Endothelial cell of umbilical vein (primary cell): ENCODE measurements around the gene SPRY4. TPM values are rescaled to one million over a fixed set of nuclear protein-coding genes. Genes with fewer than 3 reads are reported as not detected.

Experiments
- BruUV-seq: library from RNA; stranded (reverse); fragments of 400-500 nt; replicated peaks from 2 replicates; lab custom pipeline; 2021; lab: Mats Ljungman, UMichigan
- CTCF ChIA-PET: fragments of 300-600, 350-600 bp; sonication (Branson Sonifier 250); formaldehyde crosslinking; loops from one replicate; lab custom pipeline; 2021; ENCODE audit warnings: antibody characterized with exemption, inconsistent platforms; lab: Charles Lee
- POLR2A ChIA-PET: fragments of 300-600, 350-600 bp; sonication (Branson Sonifier 250); formaldehyde crosslinking; loops from one replicate; lab custom pipeline; 2021; ENCODE audit warnings: antibody characterized with exemption, inconsistent platforms; lab: Charles Lee
- DNase-seq: peaks from one replicate; pipeline ENCODE4 v3.0.0-alpha.2; 2011; ENCODE audit warnings: low read depth, low spot score
- FAIRE-seq: peaks from 2 replicates; lab custom pipeline; 2011; peaks lifted over from hg19 to GRCh38; lab: Jason Lieb, UNC
- H2AFZ ChIP-seq: 2 replicates; pipeline ENCODE4 v1.6.0; 2012; ENCODE audit warnings: low read depth, low read length, control low read depth, inconsistent platforms
- H3K27ac ChIP-seq: 2 replicates; pipeline ENCODE4 v1.5.1; 2011; ENCODE audit warnings: low read depth, mild to moderate bottlenecking, control low read depth, low read length, moderate library complexity; ENCODE audit not compliant: insufficient read depth
- H3K27me3 ChIP-seq, 2 experiments: 2 replicates each; pipeline versions ENCODE4 v1.6.0 to v1.6.1; 2011; ENCODE audit warnings: low read length in 2 of 2, mixed read lengths in 1 of 2; ENCODE audit not compliant: control insufficient read depth in 2 of 2, insufficient read depth in 2 of 2
- H3K36me3 ChIP-seq, 2 experiments: 2 replicates in 1 of 2; 3 replicates in 1 of 2; pipeline ENCODE4 v1.5.1; 2011; ENCODE audit warnings: low read length in 2 of 2, mild to moderate bottlenecking in 1 of 2, moderate library complexity in 1 of 2; ENCODE audit not compliant: control insufficient read depth in 2 of 2, insufficient read depth in 2 of 2; ENCODE audit errors: extremely low read depth in 1 of 2
- H3K4me1 ChIP-seq: 3 replicates; pipeline ENCODE4 v1.5.1; 2011; ENCODE audit warnings: mild to moderate bottlenecking, low read length; ENCODE audit not compliant: control insufficient read depth, insufficient read depth; ENCODE audit errors: extremely low read depth
- H3K4me2 ChIP-seq: 2 replicates; pipeline ENCODE4 v1.6.1; 2011; ENCODE audit warnings: low read length, control low read depth, mixed read lengths; ENCODE audit not compliant: insufficient read depth
- H3K4me3 ChIP-seq, 3 experiments: fragments of 200-600 bp in 1 of 3; sonication (generic), shearing (Covaris generic) in 1 of 3; replicated peaks in 1 of 3; 2 replicates each; pipeline ENCODE4 v1.5.1; 2011 to 2016; ENCODE audit warnings: control low read depth in 3 of 3, low read length in 3 of 3, mild to moderate bottlenecking in 2 of 3, inconsistent platforms in 1 of 3, low read depth in 1 of 3, moderate library complexity in 1 of 3; ENCODE audit not compliant: insufficient read depth in 1 of 3
- H3K79me2 ChIP-seq: 2 replicates; pipeline ENCODE4 v1.6.0; 2012; ENCODE audit warnings: low read length, inconsistent platforms; ENCODE audit not compliant: control insufficient read depth, insufficient read depth
- H3K9ac ChIP-seq: replicated peaks from 2 replicates; pipeline ENCODE3; 2011; ENCODE audit warnings: low read length, control low read depth; ENCODE audit not compliant: insufficient read depth; ENCODE audit errors: extremely low read depth
- H3K9me1 ChIP-seq: replicated peaks from 3 replicates; pipeline ENCODE4 v1.6.0; 2011; ENCODE audit warnings: mild to moderate bottlenecking, low read length; ENCODE audit not compliant: control insufficient read depth, insufficient read depth; ENCODE audit errors: extremely low read depth
- H3K9me3 ChIP-seq: replicated peaks from 2 replicates; pipeline ENCODE4 v1.5.1; 2012; ENCODE audit warnings: low read length, inconsistent platforms; ENCODE audit not compliant: control insufficient read depth, insufficient read depth
- H4K20me1 ChIP-seq: replicated peaks from 2 replicates; pipeline ENCODE3; 2011; ENCODE audit warnings: mild to moderate bottlenecking, low read length; ENCODE audit not compliant: control insufficient read depth, insufficient read depth; ENCODE audit errors: extremely low read depth
- CTCF ChIP-seq, 2 donors: IDR thresholded peaks; 1 replicate in 1 of 2; 2 replicates in 1 of 2; pipeline ENCODE4 v1.5.1; 2011; ENCODE audit warnings: low read length in 2 of 2, mild to moderate bottlenecking in 2 of 2, moderate library complexity in 2 of 2, control low read depth in 1 of 2, inconsistent platforms in 1 of 2, low read depth in 1 of 2; ENCODE audit not compliant: insufficient read depth in 1 of 2; ENCODE audit errors: extremely low read depth in 1 of 2
- EZH2 ChIP-seq: IDR thresholded peaks from 2 replicates; pipeline ENCODE4 v1.6.1; 2012; ENCODE audit warnings: borderline replicate concordance, low read depth, mild to moderate bottlenecking, moderate library complexity, low read length, inconsistent platforms; ENCODE audit not compliant: severe bottlenecking
- FOS ChIP-seq: IDR thresholded peaks from 2 replicates; pipeline ENCODE4 v1.6.1; 2011; ENCODE audit warnings: mild to moderate bottlenecking, low read length, moderate library complexity, borderline replicate concordance; ENCODE audit not compliant: insufficient read depth
- GATA2 ChIP-seq: IDR thresholded peaks from 2 replicates; pipeline ENCODE4 v1.7.0; 2011; ENCODE audit warnings: low read depth, mild to moderate bottlenecking, moderate library complexity, mixed read lengths, low read length; ENCODE audit not compliant: insufficient read length, insufficient read depth
- JUN ChIP-seq: IDR thresholded peaks from 2 replicates; pipeline ENCODE4 v1.6.1; 2011; ENCODE audit warnings: borderline replicate concordance, low read depth; ENCODE audit not compliant: insufficient read length, insufficient read depth
- MAX ChIP-seq: IDR thresholded peaks from 2 replicates; pipeline ENCODE4 v1.6.1; 2011; ENCODE audit not compliant: insufficient read depth, insufficient read length
- MYC ChIP-seq: IDR thresholded peaks from one replicate; pipeline ENCODE4 v1.6.1; 2011; ENCODE audit warnings: mild to moderate bottlenecking, low read depth, low read length
- POLR2A ChIP-seq: IDR thresholded peaks from 2 replicates; pipeline ENCODE4 v1.6.1; 2012; ENCODE audit warnings: low read depth, mild to moderate bottlenecking, control low read depth, low read length
- POLR2AphosphoS5 ChIP-seq: IDR thresholded peaks from 2 replicates; pipeline ENCODE4 v1.6.1; 2012; ENCODE audit warnings: low read depth, mild to moderate bottlenecking, control low read depth, low read length, moderate library complexity; ENCODE audit not compliant: insufficient read depth
- dilution Hi-C: fragments of 300-500 bp; cut with MboI; formaldehyde crosslinking; loops from one replicate; pipeline ENCODE4 v1.15.0; 2019; ENCODE audit warnings: low sequenced_read_pairs; ENCODE audit not compliant: extremely low pct_ligation_motif_present
- intact Hi-C: fragments of 100-400 bp; cut with micrococcal nuclease; formaldehyde crosslinking; loops from one replicate; pipeline ENCODE4 v1.10.0; 2022
- polyA plus RNA-seq, 4 experiments: library from polyadenylated mRNA; depleted of rRNA in 3 of 4; stranded (reverse) in 3 of 4; unstranded in 1 of 4; fragments of >200 nt; gene quantifications; 2 replicates each; pipeline versions ENCODE4 v1.2.1 to v1.2.3, GENCODE V29; 2011 to 2012; ENCODE audit warnings: missing spikeins in 1 of 4
- total RNA-seq: library from RNA; stranded (reverse); gene quantifications from 2 replicates; pipeline ENCODE4 v1.2.3, GENCODE V29; 2021

Gene SPRY4
- total and polyA plus RNA-seq, 2 donors (not counting 3 experiments of a cell fraction or from before 2014, with no cell fraction given), result 9.3 to 33.9 TPM

- ChIA-PET POLR2A (interaction anchor here (1.1 to 1.2 kb wide), 2 partner anchors 9 to 28 kb away, joined by 3 to 4 read pairs; partner anchors contain the start of gene SPRY4), CTCF (interaction anchor here (0.8 to 2.1 kb wide), 18 partner anchors 9 to 287 kb away, joined by 3 to 11 read pairs (median 4); partner anchors contain the start of gene SPRY4)
- H3K9me1 ChIP-seq, result no peaks in the 10 kb centered on the region
- dilution Hi-C loops, result no loop called here
- H3K79me2 ChIP-seq, result peaks cover 2% of the 10 kb centered on the region
- FAIRE-seq, result no peak
- H3K9me3 ChIP-seq, result no peaks in the 10 kb centered on the region
- DNase-seq, result no peak
- intact Hi-C loops, result loop anchor here (2.0 kb wide), 3 partner anchors 73 to 615 kb away; no protein-coding TSS in a partner anchor
- H4K20me1 ChIP-seq, result no peaks in the 10 kb centered on the region
- H3K9ac ChIP-seq, result peak overlapping the region; percentile 79
- H3K4me3 ChIP-seq, result no peak overlapping the region
- peak overlapping the region; percentile 46 for H3K4me2 ChIP-seq
- peak overlapping the region; percentile 99 for H3K27ac ChIP-seq
- H3K4me1 ChIP-seq, result peaks cover 42% of the 10 kb centered on the region
- no peak overlapping the region for H2AFZ ChIP-seq
- TF ChIP-seq CTCF (IDR thresholded peaks at IDR 0.05; ENCODE audit: extremely low read depth in 1 of 2, insufficient read depth in 1 of 2, low read depth in 1 of 2, low read length in 2 of 2) (no peak), MAX (no peak), MYC (no peak), POLR2A (no peak), JUN (no peak), GATA2 (no peak), EZH2 (no peak), POLR2AphosphoS5 (no peak), FOS (no peak)
- TSS peak; percentile 86 for BruUV-seq
- no peaks in the 10 kb centered on the region for H3K27me3 ChIP-seq
- H3K36me3 ChIP-seq, result no peaks in the 10 kb centered on the region
Measured at GRCh38 chr5:142295960-142296860, 28.6 kb downstream of the SPRY4 start.
